Loucy (cell line): ENCODE data around the gene SAMD8.

ENCODE experiments used
- CTCF ChIP-seq: fragments of 200-600 bp; sonication (generic); conservative IDR thresholded peaks from 2 replicates; pipeline ENCODE4 v1.5.1; 2014; ENCODE audit warnings: mild to moderate bottlenecking, antibody characterized with exemption, low read length
- EZH2phosphoT487 ChIP-seq: fragments of 200-600 bp; IDR thresholded peaks from 2 replicates; pipeline ENCODE4 v1.6.1; 2018; ENCODE audit warnings: antibody characterized with exemption, mild to moderate bottlenecking, moderate library complexity, borderline replicate concordance

DNA sequence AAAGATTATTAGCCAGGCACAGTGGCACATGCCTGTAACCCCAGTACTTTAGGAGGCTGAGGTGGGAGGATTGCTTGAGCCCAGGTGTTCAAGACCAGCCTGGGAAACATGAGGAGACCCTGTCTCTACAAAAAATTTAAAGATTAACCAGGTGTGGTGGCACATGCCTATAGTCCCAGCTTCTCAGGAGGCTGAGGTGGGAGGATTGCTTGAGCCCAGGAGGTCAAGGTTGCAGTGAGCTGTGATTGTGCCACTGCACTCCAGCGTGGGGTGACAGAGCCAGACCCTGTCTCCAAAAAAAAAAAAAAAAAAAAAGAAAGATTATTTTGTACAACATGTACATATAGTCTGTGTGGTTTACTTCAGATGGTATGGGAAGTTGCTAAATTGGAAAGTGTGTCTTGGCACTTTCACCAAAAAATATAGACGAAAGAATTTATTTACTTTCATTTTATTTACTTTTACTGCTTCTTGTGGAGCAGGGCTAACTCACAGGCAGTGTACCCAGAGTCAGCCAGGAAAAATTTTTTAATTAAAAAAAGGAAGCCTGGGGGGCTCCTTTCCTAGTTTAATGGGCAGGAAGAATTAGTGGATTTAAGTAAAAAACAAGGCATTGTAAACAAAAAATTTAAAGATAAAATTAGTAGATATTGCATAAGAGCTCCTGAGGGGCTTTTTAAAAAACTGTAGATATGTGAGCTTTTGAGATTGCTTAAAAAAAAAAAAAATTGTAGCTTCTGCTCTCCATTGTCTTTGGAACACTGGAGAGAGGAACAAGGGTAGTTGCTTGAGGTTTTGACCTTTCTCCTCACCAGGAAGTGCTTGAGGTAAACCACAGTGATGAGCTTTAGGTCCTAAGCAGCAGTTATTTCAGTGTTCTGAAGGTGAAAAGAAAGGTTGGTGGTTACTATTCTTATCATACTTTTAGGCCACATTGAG, 54.5 kb downstream of the SAMD8 start:
- TF ChIP-seq CTCF (no peak), EZH2phosphoT487 (no peak)
